Measurements from ENCODE around the gene TAF4.

Gene TAF4

DNA sequence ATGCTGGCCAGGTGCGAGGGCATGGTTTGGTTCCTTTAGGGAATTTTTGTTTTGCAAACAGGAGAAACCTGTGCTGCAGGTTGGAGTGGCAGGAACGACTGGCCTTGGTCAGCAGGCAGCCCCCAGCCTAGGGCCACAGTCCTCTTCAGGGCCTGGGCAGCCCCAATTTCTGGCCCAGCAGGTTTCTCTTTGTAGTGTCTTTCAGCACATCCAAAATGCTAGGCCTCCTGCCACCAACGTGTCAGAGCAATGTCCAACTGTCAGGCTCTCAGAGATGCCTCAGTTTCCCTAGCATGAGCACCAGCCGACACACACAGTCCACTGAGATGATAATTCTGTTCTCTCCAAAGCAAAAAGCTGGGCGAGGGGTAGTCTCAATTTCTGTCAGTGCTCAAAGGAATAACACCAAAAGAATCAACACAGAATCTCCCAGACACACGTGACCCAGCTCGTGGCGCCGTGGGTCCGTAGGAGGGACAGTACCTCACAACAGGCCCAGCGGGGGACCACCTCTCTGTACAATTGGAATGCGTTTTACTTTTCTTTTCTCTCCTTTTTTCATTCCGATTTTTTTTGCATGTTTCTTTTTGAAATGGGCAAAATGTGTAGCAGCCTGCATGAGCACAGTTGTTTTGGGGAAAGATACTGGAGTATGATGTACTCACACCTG, 125.9 kb downstream of the TAF4 start:
- no peak for DNase-seq

DNA sequence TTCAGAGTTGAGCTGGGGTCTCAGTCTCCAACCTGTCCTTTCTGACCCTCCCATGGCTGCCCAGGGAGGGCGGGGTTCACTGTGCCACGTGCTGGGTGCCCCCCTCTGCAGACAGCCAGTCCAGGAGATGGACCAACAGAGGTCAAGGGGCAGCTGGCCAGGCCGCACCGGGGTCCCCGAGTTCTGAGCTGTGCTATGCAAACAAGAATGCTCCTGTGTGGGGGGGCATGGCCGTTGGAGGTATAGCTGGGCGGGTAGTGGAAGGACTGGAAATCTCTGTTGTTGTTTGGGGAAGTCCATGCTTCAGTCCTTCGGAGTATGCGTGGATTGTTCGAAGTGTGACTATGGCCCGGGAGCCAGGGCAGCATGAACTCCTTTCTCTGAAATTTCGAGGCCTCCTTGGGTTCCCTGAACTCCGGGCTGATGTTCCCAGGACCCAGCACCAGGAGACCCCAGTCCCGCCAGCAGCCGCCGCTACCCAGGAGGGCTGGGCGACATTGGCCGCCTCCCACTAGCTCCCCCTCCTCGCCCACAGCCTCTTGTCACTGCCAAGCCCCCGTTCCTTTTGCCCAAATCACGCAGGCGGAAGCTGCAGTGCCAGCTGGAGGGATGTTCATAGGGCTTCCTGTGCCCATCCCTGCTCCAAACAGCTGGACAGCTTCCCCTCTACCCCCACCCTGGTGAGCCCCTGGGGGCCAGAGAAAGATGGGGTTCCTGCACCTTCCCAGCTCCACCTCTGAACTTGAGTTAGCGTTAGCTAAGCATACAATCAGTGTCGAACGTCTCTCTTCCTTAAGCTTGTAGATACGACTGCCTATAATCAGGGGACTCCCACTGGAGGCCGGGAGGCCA, 126.6 kb downstream of the TAF4 start:
- no peak for DNase-seq

GRCh38 chr20:61937963-61938838, 127.5 kb downstream of the TAF4 start:
- DNase-seq, result no peak

- DNase-seq, result no peak
These were observed 128.3 kb downstream of the TAF4 start for GRCh38 chr20:61937146-61937962.

GRCh38 chr20:61936701-61937131, 129.0 kb downstream of the TAF4 start:
- DNase-seq, result no peak

GRCh38 chr20:61935926-61936700, 129.6 kb downstream of the TAF4 start:
- DNase-seq, result no peak

- DNase-seq, result no peak
These were observed 130.8 kb downstream of the TAF4 start for GRCh38 chr20:61934716-61935530.

DNA sequence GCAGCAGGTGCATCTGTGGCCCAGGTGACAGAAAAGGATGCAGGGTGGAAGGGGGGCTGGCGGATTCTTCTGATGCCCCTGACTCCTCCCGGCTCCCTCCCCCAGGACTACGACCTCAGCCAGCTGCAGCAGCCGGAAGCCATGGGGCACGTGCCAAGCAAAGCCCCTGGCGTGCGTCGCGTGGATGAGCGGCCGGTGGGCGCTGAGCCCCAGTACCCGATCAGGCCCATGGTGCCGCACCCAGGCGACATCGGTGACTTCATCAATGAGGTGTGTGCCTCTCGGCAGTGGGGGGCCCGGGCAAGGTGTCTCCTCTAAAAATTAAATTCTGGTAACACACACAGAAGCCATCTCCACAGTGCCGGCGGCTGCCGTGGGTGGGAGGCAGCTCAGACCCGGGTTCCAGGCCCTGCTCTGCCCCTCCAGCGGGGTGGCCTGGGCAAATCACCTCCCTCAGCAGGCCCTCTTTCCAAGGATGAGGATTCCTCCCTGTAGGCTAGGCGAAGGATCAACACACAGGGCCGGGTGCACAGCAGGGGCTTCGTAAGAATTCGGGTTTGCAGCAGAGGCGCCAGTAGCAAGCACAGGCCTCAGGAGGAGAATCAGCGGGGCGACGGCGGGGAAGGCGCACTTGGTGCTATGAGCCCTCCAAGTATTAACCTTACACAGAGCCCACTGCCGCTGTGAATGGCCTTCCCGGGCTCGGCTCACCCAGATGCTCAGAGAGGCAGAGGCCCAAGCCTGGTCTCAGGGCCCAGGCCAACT, 131.5 kb downstream of the TAF4 start:
- no peak for DNase-seq

- DNase-seq, result no peak
These were observed 132.2 kb downstream of the TAF4 start for GRCh38 chr20:61933481-61933950.

DNA sequence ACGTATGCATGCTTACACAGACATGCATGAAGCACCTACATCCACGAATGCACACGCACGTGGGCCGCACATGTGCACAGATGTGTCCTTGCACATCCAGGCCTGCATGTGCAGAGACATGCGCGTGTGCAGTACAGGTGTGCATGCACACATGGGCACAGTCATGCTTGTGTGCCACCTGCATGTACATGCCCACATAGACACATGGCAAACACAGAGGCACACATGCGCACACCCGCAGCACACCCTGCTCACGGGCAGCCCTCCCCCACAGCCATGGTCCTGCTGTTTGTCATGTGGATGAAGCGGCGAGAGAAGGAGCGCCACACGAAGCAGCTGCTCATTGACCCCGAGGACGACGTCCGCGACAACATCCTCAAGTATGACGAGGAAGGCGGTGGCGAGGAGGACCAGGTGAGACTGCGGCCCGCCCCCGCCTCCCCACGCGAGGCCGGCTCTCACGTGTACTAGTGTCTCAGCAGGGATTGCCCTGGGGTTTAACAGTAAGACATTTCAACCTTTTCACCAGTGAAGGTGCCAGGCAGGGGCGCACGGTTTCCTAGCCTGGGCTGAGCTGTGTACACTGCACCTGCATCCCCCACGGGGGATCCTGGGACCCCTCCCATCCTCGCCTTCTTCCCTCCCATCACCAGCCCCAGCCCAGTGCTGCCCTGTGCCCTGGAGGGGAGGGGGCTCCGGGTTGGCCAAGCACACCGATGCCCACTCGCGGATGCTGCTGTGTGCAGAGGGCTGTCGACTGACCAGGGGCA, 132.8 kb downstream of the TAF4 start:
- DNase-seq, result no peak

GRCh38 chr20:61932199-61932592, 133.5 kb downstream of the TAF4 start:
- DNase-seq, result no peak

- DNase-seq, result no peak
These were observed 134.0 kb downstream of the TAF4 start for GRCh38 chr20:61931476-61932198.

- no peak for DNase-seq
These were observed 134.8 kb downstream of the TAF4 start for GRCh38 chr20:61930776-61931475.

- no peak for DNase-seq
These were observed 135.6 kb downstream of the TAF4 start for GRCh38 chr20:61929971-61930666.

- DNase-seq, result no peak
These were observed 136.1 kb downstream of the TAF4 start for GRCh38 chr20:61929561-61929960.

- no peak for DNase-seq
These were observed 137.7 kb downstream of the TAF4 start for GRCh38 chr20:61927826-61928541.

Data from cerebellar nuclear complex (tissue), 1 donor.